Heart right ventricle (tissue), 16 donors: ENCODE results near the gene NGLY1. TPM values are rescaled to one million over a fixed set of nuclear protein-coding genes. Genes with fewer than 3 reads are reported as not detected.

Experiments
- ATAC-seq, 8 donors: fragments of 200-7000 bp; cut with Tn5 transposase; one replicate each; pipeline ENCODE4 v1.9.1; 2020; ENCODE audit warnings: mild to moderate bottlenecking in 8 of 8, moderate library complexity in 8 of 8, moderate number of reproducible peaks in 1 of 8
- DNase-seq, 2 donors: peaks; one replicate each; pipeline ENCODE4 v3.0.0-alpha.2; 2020
- H3K27ac ChIP-seq, 10 donors: fragments of 200-600 bp; sonication (generic) in 2 of 10; one replicate each; pipeline versions ENCODE4 v1.5.0 to v1.8.0; 2020 to 2022; ENCODE audit warnings: mild to moderate bottlenecking in 3 of 10
- H3K27me3 ChIP-seq, 7 donors: fragments of 200-600 bp; one replicate each; pipeline ENCODE4 v1.8.0; 2021 to 2022; ENCODE audit warnings: mild to moderate bottlenecking in 2 of 7
- H3K36me3 ChIP-seq, 9 donors: fragments of 200-600 bp; sonication (generic) in 1 of 9; one replicate each; pipeline versions ENCODE4 v1.5.0 to v1.8.0; 2020 to 2022; ENCODE audit warnings: mild to moderate bottlenecking in 2 of 9
- H3K4me1 ChIP-seq, 9 donors: fragments of 200-600 bp; sonication (generic) in 1 of 9; one replicate each; pipeline versions ENCODE4 v1.5.0 to v1.8.0; 2020 to 2022; ENCODE audit warnings: mild to moderate bottlenecking in 4 of 9
- H3K4me3 ChIP-seq, 10 donors: fragments of 200-600 bp; sonication (generic) in 2 of 10; one replicate each; pipeline versions ENCODE4 v1.5.0 to v1.8.0; 2020 to 2022; ENCODE audit warnings: mild to moderate bottlenecking in 7 of 10, moderate library complexity in 2 of 10
- H3K9me3 ChIP-seq, 11 donors: fragments of 200-600 bp in 10 of 11; sonication (generic) in 2 of 11; one replicate each; pipeline versions ENCODE4 v1.5.0 to v1.8.0; 2013 to 2022; ENCODE audit warnings: mild to moderate bottlenecking in 2 of 11, control low read depth in 1 of 11, moderate library complexity in 1 of 11
- WGBS, 2 donors: extraction: QIAGEN DNeasy Blood & Tissue Kit; methylation state at CpG; one replicate each; pipeline ENCODE4 v1.1.7; 2013; ENCODE audit warnings: inconsistent platforms in 1 of 2; 5-methylcytosine and 5-hydroxymethylcytosine counted together
- intact Hi-C, 10 donors: fragments of 100-400 bp; cut with DNase I; formaldehyde crosslinking; loops; one replicate each; pipeline versions ENCODE4 v1.11.1 to v1.14.2; 2022
- polyA plus RNA-seq, 2 donors: library from polyadenylated mRNA; stranded (reverse); fragments of 200-250 nt; gene quantifications; one replicate each; pipeline ENCODE4 v1.2.3, GENCODE V29; 2013
- total RNA-seq, 10 donors: library from RNA; stranded (reverse); fragmentation: NEBNext Ultra II Directional in 3 of 10; extraction: Animal tissue kit (Norgen Biotek cat#: 25700) in 3 of 10; gene quantifications; one replicate each; pipeline versions ENCODE4 v1.2.1 to v1.2.4, GENCODE V29; 2021 to 2023
- TF ChIP-seq, protein P1 (sequence below), 9 donors: fragments of 200-600 bp; sonication (generic) in 2 of 9; IDR thresholded peaks; one replicate each; pipeline versions ENCODE4 v1.5.0 to v1.8.0; 2021 to 2022; ENCODE audit warnings: antibody characterized with exemption in 9 of 9, mild to moderate bottlenecking in 5 of 9, moderate library complexity in 1 of 9
- donor health status: Arrhythmogenic right ventricular cardiomyopathy.
- donor health status: ischemic (EF 13 %, LVEDD 7.1; RV severe dilation, severe dysfunction).
- donor health status: healthy with polysubstance abuse.
- donor health status: DM: no; HTN: yes; CAD: no.
- donor health status: DM: no; HTN: no; CAD: no.
- donor health status: ischemic (EF 25% LVEDD 6.9; RV normal size, moderate dysfunction).
- donor health status: ischemic (EF 25% LVEDD 5.7; RV mildly dilated, moderate dysfunction).
- donor health status: healthy.
- donor health status: DM: yes; HTN: yes; CAD: no.
- donor health status: Ischemic cardiomyopathy.
- donor health status: ischemic (EF 35%, LVEDD 5.7; RV mildly dilated, moderate dysfunction).
- donor health status: nonischemic (EF 11% LVEDD 7.7; RV severe dilation, severe dysfunction).
- donor health status: DM: yes; HTN: yes; CAD: no.
- donor health status: PGD.
- donor health status: ischemic (EF 29% LVEDD 5.4; RV normal size, mild dysfunction).
- donor health status: nonischemic (EF 23%, LVEDD 6.1; RV moderate dilation, normal function).

NGLY1 gene
- total and polyA plus RNA-seq, 12 donors, result 23.4 to 40.3 (median 27.8) TPM

DNA sequence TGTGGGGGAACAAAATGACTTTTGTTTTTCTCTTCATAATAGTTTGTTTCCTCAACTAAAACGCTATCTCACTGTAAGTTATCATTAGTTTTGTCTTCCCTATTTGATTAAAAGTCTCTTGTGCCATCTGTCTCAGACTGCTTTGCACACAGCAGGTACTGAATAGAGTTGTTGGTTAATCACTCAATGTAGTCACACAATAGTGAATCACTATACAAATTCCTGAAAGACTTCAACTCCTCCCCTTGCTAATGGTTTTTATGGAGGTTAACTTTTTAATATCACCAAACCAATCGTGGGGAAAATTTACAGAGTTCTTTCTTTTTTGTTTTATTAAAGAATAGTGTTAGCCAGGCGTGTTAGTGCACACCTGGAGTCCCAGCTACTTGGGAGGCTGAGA, 2.6 kb upstream of the NGLY1 start:
- H3K9me3 ChIP-seq, result no peaks in the 10 kb centered on the region
- DNase-seq (no peak), ATAC-seq (no peak)
- WGBS, 2 donors, result 91 to 92% methylated on average over 3 of the region's 3 CpGs
- no peaks in the 10 kb centered on the region for H3K36me3 ChIP-seq
- H3K27me3 ChIP-seq, result no peaks in the 10 kb centered on the region
- TF ChIP-seq, protein P1, sequence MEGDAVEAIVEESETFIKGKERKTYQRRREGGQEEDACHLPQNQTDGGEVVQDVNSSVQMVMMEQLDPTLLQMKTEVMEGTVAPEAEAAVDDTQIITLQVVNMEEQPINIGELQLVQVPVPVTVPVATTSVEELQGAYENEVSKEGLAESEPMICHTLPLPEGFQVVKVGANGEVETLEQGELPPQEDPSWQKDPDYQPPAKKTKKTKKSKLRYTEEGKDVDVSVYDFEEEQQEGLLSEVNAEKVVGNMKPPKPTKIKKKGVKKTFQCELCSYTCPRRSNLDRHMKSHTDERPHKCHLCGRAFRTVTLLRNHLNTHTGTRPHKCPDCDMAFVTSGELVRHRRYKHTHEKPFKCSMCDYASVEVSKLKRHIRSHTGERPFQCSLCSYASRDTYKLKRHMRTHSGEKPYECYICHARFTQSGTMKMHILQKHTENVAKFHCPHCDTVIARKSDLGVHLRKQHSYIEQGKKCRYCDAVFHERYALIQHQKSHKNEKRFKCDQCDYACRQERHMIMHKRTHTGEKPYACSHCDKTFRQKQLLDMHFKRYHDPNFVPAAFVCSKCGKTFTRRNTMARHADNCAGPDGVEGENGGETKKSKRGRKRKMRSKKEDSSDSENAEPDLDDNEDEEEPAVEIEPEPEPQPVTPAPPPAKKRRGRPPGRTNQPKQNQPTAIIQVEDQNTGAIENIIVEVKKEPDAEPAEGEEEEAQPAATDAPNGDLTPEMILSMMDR (IDR thresholded peaks at IDR 0.05), result no peak
- no peak overlapping the region for H3K4me3 ChIP-seq
- no peak overlapping the region for H3K27ac ChIP-seq
- H3K4me1 ChIP-seq, result peaks cover 3 to 45% (median 29%) of the 10 kb centered on the region in 9 donors
- intact Hi-C loops, result loop anchor here in 5 of 10 donors (5.0 to 10.0 kb wide), 3 partner anchors 119 to 319 kb away; partner anchors contain the start of gene TOP2B (in 3 of the 5)

DNA sequence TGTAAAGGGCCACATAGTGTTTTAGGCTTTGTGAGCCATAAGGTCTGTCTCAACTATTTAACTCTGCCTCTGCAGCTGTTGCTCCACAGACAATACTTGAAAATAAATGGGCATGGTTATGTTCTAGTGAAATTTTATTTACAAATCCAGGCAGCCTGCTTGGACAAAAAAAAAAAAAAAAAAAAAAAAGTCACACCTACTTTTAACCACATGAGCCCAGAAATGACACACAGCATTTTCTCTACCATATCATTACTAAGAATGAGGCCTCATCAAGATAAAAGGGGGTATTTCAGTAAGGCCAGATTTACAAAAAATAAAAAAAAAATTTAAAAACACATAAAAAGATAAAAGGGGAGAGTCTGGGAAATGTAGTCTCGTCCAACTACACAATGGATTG, 1.7 kb upstream of the NGLY1 start:
- no peak for ATAC-seq
- Histone ChIP-seq H3K9me3 (no peaks in the 10 kb centered on the region), H3K4me1 (peaks cover 3 to 49% (median 28%) of the 10 kb centered on the region in 9 donors), H3K27ac (no peak overlapping the region), H3K36me3 (no peaks in the 10 kb centered on the region), H3K27me3 (no peaks in the 10 kb centered on the region), H3K4me3 (no peak overlapping the region)
- TF ChIP-seq, protein P1 (IDR thresholded peaks at IDR 0.05), result no peak
- no peak for DNase-seq
- intact Hi-C loops, result loop anchor here in 6 of 10 donors (5.0 to 10.0 kb wide), 3 partner anchors 118 to 320 kb away; partner anchors contain the start of gene TOP2B (in 4 of the 6)
- 93 to 100% methylated on average over 1 of the region's 1 CpG for WGBS, 2 donors

DNA sequence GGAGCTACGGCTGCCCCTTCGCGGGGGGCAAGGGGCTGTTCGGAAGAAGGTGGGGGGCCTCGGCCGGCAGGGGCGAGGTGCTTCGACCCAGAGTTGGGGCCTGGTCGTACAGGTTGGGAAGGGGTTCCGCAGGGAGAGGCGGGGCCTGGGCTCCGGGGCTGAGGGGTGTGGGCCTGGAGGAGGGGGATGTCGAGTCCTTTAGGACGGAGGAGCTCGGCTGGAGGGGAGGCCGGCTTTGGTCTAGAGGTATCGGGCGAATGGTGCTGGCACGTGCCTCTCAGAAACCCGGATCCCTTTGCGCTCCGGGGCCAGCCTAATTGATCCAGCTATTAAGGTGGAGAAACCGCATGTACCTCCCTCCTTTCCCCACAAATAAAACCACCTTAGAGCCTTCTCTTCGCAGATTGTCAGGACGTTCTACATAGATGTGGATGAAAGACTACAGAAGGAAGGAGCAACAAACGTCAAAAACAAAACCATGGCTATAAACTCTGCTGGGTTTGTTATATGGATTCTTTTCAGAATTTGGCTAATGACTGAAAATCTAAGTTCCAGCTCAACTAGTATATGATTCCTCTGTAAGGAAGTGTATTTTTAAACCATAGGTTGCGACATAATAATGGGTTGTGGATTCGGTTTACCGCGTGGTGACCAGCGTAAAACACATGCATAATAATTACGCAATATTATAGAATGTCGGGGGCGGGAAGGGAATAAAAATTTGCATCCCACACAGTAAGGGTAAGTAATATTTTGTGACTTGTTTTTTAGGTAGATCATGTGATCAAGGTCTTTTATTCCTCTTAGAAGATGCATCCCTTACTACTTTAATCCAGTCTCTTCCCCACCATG, 644 bp upstream of the NGLY1 start:
- intact Hi-C loops, result loop anchor here in 5 of 10 donors (2.0 to 10.0 kb wide), 5 partner anchors 117 to 321 kb away; partner anchors contain the start of gene TOP2B (in 3 of the 5)
- H3K27me3 ChIP-seq, result no peaks in the 10 kb centered on the region
- TF ChIP-seq, protein P1 (IDR thresholded peaks at IDR 0.05), result no peak
- H3K4me1 ChIP-seq, result peaks cover 3 to 45% (median 24%) of the 10 kb centered on the region in 9 donors
- no peaks in the 10 kb centered on the region for H3K9me3 ChIP-seq
- WGBS, 2 donors, result 19 to 21% methylated on average over 34 of the region's 34 CpGs
- ATAC-seq, result peak; percentile 46 to 81 (median 61)
- H3K4me3 ChIP-seq, result peak overlapping the region; percentile 50 to 96 (median 92)
- DNase-seq, result peak in 1 of 2 donors; percentile 52
- H3K27ac ChIP-seq, result peak overlapping the region; percentile 49 to 97 (median 90)
- no peaks in the 10 kb centered on the region for H3K36me3 ChIP-seq

DNA sequence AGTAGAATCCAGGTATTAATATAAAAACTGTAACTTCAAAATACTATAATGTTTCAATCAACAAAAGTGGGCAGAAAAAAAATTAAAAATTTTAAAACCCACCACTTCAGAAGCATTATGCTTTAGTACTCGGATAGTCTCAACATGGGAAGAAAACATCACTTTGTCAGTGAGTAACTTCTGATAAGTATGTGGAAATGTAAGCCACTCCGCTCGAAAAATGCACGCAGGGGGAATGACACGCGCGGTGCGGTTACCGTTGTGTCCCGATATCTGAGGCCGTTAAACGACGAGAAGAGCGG, 656 bp downstream of the NGLY1 start:
- no peaks in the 10 kb centered on the region for H3K27me3 ChIP-seq
- peak overlapping the region; percentile 20 to 97 (median 91) for H3K27ac ChIP-seq
- peak overlapping the region; percentile 76 to 97 (median 92) for H3K4me3 ChIP-seq
- peaks cover 0 to 10% (median 4%) of the 10 kb centered on the region in 9 donors for H3K36me3 ChIP-seq
- TF ChIP-seq, protein P1 (IDR thresholded peaks at IDR 0.05), result no peak
- peaks cover 3 to 39% (median 22%) of the 10 kb centered on the region in 9 donors for H3K4me1 ChIP-seq
- no peak for ATAC-seq
- intact Hi-C loops, result loop anchor here in 5 of 10 donors (2.0 to 10.0 kb wide), 5 partner anchors 115 to 322 kb away; partner anchors contain the start of gene TOP2B (in 3 of the 5)
- no peaks in the 10 kb centered on the region for H3K9me3 ChIP-seq
- 0 to 1% methylated on average over 14 of the region's 14 CpGs for WGBS, 2 donors
- no peak for DNase-seq
